ENCODE results near the gene DCAKD. TPM values are rescaled to one million over a fixed set of nuclear protein-coding genes. Genes with fewer than 3 reads are reported as not detected.

The DCAKD gene
- total RNA-seq, 1 donor from 2014 or later, result 25.9 TPM

DNA sequence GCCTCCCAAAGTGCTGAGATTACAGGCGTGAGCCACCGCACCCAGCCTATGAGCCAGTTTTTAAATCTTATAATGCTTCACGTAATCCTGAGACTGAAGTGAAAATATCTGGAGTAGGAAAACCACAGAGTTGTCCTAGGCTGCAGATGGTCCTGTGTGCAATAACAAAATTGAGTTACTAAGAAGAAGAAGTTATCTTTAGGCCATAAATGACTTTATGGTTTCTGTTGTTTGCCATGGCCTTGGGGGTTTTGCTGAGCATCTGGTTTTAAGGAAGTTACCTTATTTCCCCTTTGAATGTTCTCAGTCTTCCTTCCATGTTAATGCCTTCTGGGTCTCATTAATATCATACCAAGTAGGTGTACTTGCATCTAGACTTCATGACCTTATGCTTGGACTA, 26.2 kb upstream of the DCAKD start:
- TF ChIP-seq, protein P1, sequence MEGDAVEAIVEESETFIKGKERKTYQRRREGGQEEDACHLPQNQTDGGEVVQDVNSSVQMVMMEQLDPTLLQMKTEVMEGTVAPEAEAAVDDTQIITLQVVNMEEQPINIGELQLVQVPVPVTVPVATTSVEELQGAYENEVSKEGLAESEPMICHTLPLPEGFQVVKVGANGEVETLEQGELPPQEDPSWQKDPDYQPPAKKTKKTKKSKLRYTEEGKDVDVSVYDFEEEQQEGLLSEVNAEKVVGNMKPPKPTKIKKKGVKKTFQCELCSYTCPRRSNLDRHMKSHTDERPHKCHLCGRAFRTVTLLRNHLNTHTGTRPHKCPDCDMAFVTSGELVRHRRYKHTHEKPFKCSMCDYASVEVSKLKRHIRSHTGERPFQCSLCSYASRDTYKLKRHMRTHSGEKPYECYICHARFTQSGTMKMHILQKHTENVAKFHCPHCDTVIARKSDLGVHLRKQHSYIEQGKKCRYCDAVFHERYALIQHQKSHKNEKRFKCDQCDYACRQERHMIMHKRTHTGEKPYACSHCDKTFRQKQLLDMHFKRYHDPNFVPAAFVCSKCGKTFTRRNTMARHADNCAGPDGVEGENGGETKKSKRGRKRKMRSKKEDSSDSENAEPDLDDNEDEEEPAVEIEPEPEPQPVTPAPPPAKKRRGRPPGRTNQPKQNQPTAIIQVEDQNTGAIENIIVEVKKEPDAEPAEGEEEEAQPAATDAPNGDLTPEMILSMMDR (IDR thresholded peaks at IDR 0.05; ENCODE audit: borderline replicate concordance), result no peak
- no peaks in the 10 kb centered on the region for H3K27me3 ChIP-seq (ENCODE audit: low read depth)
- no peak overlapping the region for H3K27ac ChIP-seq (replicated peaks)
- no peaks in the 10 kb centered on the region for H3K9me3 ChIP-seq (replicated peaks)
- no peak overlapping the region for H3K4me3 ChIP-seq
- intact Hi-C loops (cut with micrococcal nuclease), result no loop called here
- no peak for DNase-seq
- peaks cover 70% of the 10 kb centered on the region for H3K36me3 ChIP-seq
- peaks cover 61% of the 10 kb centered on the region for H3K4me1 ChIP-seq

DNA sequence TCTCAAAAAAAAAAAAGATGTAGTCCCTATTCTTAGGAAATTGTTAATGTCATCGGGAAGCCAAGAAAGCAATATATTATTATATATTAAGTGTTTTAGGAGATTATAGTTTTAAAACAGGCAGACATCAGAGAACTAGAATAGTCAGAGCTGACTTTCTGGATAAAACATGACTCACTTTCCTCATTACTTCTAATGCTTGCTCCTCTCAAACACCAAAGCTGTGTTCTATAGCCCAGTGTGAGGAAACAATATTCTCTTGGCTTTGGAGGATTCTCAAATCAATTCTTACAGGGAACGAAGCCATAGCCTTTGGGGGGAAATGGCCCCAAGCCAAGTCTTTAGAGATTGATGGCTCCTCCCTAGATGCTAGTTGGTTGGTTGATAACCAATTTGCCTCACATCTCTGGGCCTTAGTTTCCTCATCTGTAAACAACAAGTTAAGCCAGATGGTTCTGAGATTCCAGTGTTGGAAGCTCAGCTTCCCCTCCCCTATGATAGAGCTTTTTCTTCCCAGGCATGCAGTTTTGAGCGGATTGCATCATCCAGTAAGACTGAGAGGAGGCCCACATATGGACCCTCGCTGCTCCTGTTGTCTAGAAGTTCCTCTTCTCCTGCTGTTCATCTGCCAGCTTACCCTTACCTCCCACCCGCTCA, 22.1 kb upstream of the DCAKD start:
- intact Hi-C loops (cut with micrococcal nuclease), result no loop called here
- DNase-seq, result no peak
- H3K4me1 ChIP-seq, result peaks cover 69% of the 10 kb centered on the region
- H3K9me3 ChIP-seq (replicated peaks), result no peaks in the 10 kb centered on the region
- peaks cover 47% of the 10 kb centered on the region for H3K36me3 ChIP-seq
- TF ChIP-seq, protein P1 (IDR thresholded peaks at IDR 0.05; ENCODE audit: borderline replicate concordance), result no peak
- peak overlapping the region; percentile 39 for H3K27ac ChIP-seq (replicated peaks)
- no peak overlapping the region for H3K4me3 ChIP-seq
- H3K27me3 ChIP-seq (ENCODE audit: low read depth), result no peaks in the 10 kb centered on the region

DNA sequence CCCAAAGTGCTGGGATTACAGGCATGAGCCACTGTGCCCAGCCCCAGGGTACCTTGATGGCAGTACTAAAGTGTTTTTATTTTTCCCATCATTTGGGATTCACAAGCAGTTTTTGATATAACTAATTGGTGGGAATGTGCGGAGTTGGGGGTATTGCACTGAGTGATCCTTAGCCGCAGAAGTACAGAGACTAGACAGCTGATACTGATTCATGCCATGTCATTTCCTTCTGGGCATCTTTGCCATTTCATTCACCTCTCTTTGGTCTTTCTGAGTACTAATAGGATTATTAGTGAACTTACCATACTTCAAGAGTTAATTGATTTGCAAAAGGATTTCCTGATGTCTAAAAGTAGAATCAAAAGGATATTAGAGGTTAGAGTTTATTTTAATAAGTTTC, 19.4 kb upstream of the DCAKD start:
- Histone ChIP-seq H3K36me3 (peaks cover 49% of the 10 kb centered on the region), H3K4me1 (peaks cover 62% of the 10 kb centered on the region)
- intact Hi-C loops (cut with micrococcal nuclease), result no loop called here

DNA sequence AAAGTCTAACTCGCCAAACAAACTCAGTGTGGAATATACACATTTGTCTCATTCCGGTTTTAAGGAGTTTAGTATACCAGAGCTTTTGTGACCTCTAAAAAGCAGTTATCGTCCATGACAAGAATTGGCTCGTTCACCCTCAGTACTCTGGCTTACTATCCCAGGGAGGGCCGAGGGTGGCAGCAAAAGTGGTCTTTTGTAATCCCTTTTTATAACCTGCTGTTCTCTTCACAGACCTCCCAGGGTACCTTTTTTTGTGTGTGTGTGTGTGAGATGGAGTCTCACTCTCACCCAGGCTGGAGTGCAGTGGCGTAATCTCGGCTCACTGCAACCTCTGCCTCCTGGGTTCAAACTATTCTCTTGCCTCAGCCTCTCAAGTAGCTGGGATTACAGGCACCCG, 18.6 kb upstream of the DCAKD start:
- DNase-seq, result no peak
- Histone ChIP-seq H3K27ac (replicated peaks) (peak overlapping the region; percentile 62), H3K4me1 (peaks cover 67% of the 10 kb centered on the region), H3K27me3 (ENCODE audit: low read depth) (no peaks in the 10 kb centered on the region), H3K9me3 (replicated peaks) (no peaks in the 10 kb centered on the region), H3K4me3 (no peak overlapping the region), H3K36me3 (peaks cover 41% of the 10 kb centered on the region)
- TF ChIP-seq, protein P1 (IDR thresholded peaks at IDR 0.05; ENCODE audit: borderline replicate concordance), result no peak
- intact Hi-C loops (cut with micrococcal nuclease), result no loop called here

More for the DNA sequence above, 19.4 kb upstream of the DCAKD start:
- H3K4me3 ChIP-seq, result no peak overlapping the region
- no peak for DNase-seq
- no peaks in the 10 kb centered on the region for H3K27me3 ChIP-seq (ENCODE audit: low read depth)
- peak overlapping the region; percentile 62 for H3K27ac ChIP-seq (replicated peaks)
- TF ChIP-seq, protein P1 (IDR thresholded peaks at IDR 0.05; ENCODE audit: borderline replicate concordance), result no peak
- H3K9me3 ChIP-seq (replicated peaks), result no peaks in the 10 kb centered on the region

DNA sequence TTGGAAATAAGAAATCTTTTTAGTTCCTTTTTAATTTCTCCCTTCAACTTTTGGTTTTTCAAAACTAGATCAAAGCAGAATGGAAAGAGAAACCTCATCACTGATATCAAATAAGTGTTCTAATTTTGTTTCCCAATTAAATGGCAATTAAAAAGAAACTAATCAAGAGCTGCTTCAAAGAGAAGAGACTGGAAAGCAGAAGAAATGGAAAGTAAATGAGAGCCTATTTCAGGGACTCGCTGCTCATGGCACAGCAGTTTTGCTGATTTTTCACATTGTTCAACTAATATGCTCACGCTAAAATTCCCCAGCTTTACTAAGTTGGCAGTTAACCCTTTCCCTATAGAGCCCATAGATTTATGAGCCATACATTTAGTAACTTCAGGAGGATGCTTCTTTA, 16.2 kb upstream of the DCAKD start:
- H3K4me1 ChIP-seq, result peaks cover 75% of the 10 kb centered on the region
- intact Hi-C loops (cut with micrococcal nuclease), result no loop called here
- no peaks in the 10 kb centered on the region for H3K27me3 ChIP-seq (ENCODE audit: low read depth)

More for the DNA sequence above, 16.2 kb upstream of the DCAKD start:
- H3K36me3 ChIP-seq, result peaks cover 27% of the 10 kb centered on the region
- TF ChIP-seq, protein P1 (IDR thresholded peaks at IDR 0.05; ENCODE audit: borderline replicate concordance), result no peak
- no peak overlapping the region for H3K4me3 ChIP-seq
- H3K27ac ChIP-seq (replicated peaks), result no peak overlapping the region
- no peaks in the 10 kb centered on the region for H3K9me3 ChIP-seq (replicated peaks)
- no peak for DNase-seq
